HG03378 (cell line): ENCODE measurements around the gene PTPRD.
"Not testable (repeated sequence)": the region's sequence is repeated elsewhere in the genome, so short reads cannot be mapped to it uniquely, and the experiment has no call there.

Source experiments
- ATAC-seq: cut with Tn5 transposase; IDR thresholded peaks from one replicate; pipeline ENCODE4 v1.9.1; 2021; ENCODE audit warnings: mild to moderate bottlenecking, moderate library complexity; ENCODE audit not compliant: unreplicated experiment

The PTPRD gene

GRCh38 chr9:9216934-9217333 lies 1395.9 kb downstream of the PTPRD start:
- no peak for ATAC-seq

- ATAC-seq, result no peak
Measured at GRCh38 chr9:9215050-9215449, 1397.8 kb downstream of the PTPRD start.

DNA sequence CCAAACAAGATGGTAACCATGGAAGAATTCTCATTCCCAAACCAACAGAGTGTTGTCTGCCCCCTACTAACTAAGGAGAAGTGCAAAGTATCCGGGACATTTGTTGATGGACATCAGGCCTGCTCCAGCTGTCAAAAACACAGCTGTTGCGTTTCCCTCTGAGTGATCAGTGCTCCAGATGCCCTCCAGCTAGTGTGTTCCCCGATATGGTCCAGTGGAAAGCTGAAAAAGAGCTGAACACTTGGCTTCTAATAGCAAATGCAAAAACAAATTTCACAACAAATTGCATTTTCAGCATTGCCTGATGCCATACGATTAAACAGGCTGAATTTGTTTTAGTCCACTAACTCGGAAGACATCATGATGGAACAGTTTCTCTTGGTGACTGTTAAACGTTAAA lies 1398.7 kb downstream of the PTPRD start:
- ATAC-seq, result no peak

DNA sequence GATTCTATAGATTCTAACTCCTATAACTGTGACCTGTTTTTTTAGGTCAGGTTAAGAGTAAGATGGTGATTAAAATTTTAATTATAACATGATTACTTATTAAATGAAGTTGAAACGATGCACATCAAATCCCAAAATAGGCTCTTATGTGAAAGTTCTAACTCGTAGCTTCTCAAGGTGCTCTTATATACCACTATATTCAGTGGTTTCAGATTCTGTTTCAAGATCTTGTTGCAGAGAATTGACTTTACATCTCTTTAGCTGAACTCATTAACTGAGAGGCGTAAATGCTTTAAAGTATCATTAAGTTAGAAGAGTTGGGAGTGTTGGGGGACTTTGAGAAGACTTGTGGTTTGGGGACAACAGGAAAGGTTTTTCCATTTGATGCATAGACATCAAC lies 1399.8 kb downstream of the PTPRD start:
- no peak for ATAC-seq

DNA sequence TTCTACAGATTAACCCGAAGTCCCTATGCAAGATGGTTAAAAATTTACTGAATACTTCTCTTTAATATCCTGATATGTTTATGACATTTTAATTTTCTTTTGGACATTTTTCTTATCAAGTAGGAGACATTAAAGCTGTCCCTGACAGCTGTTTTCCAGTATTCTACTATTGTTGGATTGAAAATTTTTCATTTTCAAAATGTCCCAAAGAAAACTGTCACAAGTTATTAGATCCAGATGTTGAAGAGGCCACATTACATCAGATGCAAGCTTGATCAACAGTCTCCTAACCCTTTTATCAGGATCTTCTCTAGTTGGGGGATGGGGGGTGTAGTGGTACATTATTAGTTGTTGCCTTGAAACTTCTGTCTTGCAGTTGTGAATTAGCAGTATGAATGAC lies 1410.5 kb downstream of the PTPRD start:
- ATAC-seq, result no peak

GRCh38 chr9:9186086-9186485 lies 1426.7 kb downstream of the PTPRD start:
- no peak for ATAC-seq

GRCh38 chr9:9182431-9182830 lies 1430.4 kb downstream of the PTPRD start:
- ATAC-seq, result no peak

- no peak for ATAC-seq
Measured at GRCh38 chr9:9177081-9177480, 1435.7 kb downstream of the PTPRD start.

- no peak for ATAC-seq
Measured at GRCh38 chr9:9174358-9174757, 1438.4 kb downstream of the PTPRD start.

GRCh38 chr9:9173264-9173663 lies 1439.5 kb downstream of the PTPRD start:
- ATAC-seq, result no peak

GRCh38 chr9:9170439-9171134 lies 1442.2 kb downstream of the PTPRD start:
- no peak for ATAC-seq

GRCh38 chr9:9142001-9142400 lies 1470.8 kb downstream of the PTPRD start:
- no peak for ATAC-seq

DNA sequence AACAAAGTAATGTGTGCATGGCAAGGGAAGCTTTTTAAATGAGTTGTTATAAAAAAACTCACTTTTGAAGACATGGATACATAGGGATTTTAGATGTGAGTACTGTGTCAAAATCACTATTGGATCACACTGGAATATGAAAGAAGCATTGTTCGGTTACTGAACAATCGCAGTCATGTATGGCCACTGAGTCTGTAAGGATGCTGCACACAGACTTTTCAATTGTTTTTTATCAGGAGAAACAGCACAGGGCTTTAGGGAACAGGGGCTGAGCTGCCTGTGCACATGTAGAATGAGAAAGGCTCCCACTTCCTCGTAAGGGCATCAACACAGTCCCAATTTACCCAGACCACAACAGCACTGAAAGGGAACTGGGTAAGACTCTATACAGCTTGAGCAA lies 1479.3 kb downstream of the PTPRD start:
- ATAC-seq, result no peak

DNA sequence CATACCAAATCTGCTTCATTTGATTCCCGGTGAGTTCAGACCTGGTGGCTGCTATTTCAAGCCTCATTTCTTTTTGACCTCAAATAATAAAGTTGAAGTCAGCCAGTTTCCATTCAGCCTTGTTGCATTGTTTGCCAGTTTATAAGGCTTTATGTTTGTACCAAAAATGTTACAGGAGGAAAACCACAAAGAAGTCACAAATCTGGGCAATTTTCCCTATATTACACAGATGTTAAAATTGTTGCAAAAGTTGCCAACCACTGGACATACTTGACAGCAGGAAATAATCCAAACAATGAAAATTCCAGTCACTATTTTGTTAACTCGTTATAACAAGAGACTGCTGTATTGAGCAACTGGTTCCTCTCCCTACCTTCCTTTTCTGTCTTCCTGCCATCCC lies 1488.2 kb downstream of the PTPRD start:
- ATAC-seq, result no peak

- ATAC-seq, result no peak
Measured at GRCh38 chr9:9122230-9122875, 1490.4 kb downstream of the PTPRD start.

- no peak for ATAC-seq
Measured at GRCh38 chr9:9117866-9118265, 1494.9 kb downstream of the PTPRD start.

- ATAC-seq, result no peak
Measured at GRCh38 chr9:9112001-9112720, 1500.6 kb downstream of the PTPRD start.

GRCh38 chr9:9108641-9109040 lies 1504.2 kb downstream of the PTPRD start:
- ATAC-seq, result no peak

GRCh38 chr9:9102295-9102694 lies 1510.5 kb downstream of the PTPRD start:
- no peak for ATAC-seq

- no peak for ATAC-seq
Measured at GRCh38 chr9:9100070-9100469, 1512.7 kb downstream of the PTPRD start.

- no peak for ATAC-seq
Measured at GRCh38 chr9:9099646-9100045, 1513.2 kb downstream of the PTPRD start.

- ATAC-seq, result not testable (repeated sequence)
Measured at GRCh38 chr9:9097254-9097653, 1515.5 kb downstream of the PTPRD start.
